NCI-H2196 treated with DMSO at 0.1 percent for 48 hours (cell line): Measurements from ENCODE around the gene GDPGP1.
"Not testable (repeated sequence)": the region's sequence is repeated elsewhere in the genome, so short reads cannot be mapped to it uniquely, and the experiment has no call there.

Source experiments
- DNase-seq: peaks from one replicate; lab custom pipeline; 2025; ENCODE audit not compliant: unreplicated experiment; lab: John Stamatoyannopoulos, UW

The GDPGP1 gene

DNA sequence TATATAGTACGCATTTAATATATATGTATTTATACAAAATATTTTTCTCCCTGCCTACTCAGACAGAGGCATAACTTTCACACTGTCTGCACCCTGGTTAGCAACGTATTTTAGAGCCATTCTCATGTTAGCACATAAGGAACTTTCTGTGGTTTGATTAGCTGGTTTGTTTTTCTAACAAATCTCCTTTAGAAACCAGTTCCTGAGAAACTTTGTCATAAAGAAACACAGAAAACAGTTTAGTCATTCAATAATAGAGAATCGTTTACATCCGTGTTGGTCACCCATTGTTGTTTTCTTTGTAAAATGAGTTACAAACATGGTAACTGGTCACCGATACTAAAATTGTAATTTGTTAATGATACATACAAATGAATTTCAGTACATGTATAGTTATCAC is 25.5 kb downstream of the GDPGP1 start:
- DNase-seq, result no peak

DNA sequence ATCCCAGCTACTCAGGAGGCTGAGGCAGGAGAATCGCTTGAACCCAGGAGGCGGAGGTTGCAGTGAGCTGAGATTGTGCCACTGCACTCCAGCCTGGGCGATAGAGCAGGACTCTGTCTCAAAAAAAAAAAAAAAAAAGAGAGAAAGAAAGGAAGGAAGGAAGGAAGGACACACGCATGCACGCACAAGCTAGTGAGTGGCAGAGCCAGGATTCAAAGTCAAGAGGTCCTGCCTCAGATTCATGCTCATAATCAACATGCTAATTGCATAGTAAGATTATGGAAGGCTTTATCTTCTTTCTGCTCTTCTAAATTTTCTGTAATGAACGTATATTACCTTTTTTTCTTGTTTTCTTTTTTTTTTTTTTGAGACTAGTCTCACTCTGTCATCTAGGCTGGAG is 26.7 kb downstream of the GDPGP1 start:
- not testable (repeated sequence) for DNase-seq

DNA sequence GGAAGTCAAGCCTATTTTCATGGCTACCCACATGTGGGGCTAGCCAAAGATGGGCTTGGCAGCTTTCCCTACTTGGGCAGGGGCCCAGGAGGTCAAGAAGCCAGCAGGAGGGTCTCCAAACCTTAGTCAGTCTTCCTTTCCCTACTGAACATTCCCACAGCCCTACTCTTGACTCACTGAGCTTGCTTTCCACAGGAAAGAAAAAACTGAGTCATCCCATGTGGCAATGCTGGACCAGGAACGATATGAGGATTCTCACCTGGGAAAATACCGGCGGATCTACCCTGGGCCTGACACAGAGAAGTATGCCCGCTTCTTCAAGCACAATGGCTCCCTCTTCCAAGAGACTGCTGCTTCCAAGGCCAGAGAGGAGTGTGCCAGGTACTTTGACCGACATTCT is 27.8 kb downstream of the GDPGP1 start:
- DNase-seq, result no peak

DNA sequence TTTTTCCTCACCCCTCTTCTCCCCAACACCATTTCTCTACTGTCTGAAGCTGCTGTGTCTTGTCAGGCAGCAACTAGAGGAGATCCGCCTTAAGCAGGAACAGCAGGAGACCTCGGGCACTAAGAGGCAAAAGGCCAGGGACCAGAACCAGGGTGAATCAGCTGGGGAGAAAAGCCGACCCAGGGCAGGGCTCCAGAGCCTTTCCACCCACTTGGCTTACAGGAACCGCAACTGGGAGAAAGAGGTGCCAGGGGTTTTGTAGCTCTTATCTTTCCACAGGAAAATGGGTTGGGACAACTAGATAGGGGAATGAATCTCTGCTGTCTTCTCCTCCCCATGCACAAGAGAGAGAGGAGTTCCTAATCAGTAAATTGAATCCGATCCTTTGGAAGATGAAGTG is 28.4 kb downstream of the GDPGP1 start:
- no peak for DNase-seq

DNA sequence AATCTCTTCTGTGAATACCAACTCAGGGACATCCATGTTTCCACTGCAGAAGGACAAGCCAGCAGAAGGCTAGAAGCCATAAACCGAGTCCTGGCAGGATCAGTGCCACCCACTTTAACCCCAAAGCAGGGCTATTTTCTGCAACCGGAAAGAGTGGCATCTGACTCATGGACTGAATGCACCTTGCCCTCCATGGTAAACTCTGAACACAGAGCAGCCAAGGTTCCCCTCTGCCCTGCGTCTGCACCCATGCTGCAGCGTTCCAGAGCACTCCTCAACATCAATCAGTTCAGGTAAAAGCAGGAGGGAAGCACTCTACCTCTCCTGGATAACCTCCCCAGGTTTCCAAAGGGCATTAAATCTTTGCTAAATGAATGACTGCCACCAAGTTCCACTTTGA is 30.7 kb downstream of the GDPGP1 start:
- no peak for DNase-seq

DNA sequence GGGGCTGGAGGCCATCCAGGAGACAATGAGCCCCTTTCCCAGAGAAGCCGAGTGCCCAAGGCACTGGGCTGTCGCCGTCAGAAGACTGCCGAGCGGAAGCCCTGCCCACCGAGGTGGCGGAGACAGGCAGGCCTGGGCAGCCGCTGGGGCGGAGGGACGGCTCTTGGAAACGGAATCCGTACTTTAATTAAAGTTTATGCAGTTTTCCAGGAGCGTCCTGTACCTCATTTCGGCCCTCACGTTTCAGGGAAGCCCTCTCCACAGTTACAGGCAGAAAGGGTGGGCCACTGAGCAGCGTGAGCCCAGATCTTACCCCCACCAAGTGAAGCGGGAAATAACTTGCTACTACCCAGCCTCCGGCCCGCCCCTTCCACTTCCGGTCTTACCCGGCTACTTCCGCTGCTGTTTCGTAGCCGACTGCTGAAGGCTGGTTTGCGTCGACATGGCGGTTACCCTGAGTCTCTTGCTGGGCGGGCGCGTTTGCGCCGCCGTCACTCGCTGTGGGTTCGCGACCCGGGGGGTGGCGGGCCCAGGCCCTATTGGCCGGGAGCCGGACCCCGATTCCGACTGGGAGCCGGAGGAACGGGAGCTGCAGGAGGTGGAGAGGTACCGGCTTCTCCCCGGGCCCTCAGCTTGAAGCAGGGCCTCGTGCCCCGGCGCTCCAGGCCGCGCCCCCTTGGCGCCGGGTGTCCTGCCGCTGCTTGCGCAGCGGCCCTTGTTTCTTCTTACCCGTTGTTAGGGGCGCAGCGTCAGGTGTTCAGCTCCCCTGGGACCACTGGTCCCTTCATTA is 31.5 kb downstream of the GDPGP1 start, which contains the start of gene NGRN:
NGRN (plus strand) TSS at position 402 of the 790 bp plus-strand sequence; CDS start at position 443, 41 bp downstream.
- peak; percentile 36 for DNase-seq

DNA sequence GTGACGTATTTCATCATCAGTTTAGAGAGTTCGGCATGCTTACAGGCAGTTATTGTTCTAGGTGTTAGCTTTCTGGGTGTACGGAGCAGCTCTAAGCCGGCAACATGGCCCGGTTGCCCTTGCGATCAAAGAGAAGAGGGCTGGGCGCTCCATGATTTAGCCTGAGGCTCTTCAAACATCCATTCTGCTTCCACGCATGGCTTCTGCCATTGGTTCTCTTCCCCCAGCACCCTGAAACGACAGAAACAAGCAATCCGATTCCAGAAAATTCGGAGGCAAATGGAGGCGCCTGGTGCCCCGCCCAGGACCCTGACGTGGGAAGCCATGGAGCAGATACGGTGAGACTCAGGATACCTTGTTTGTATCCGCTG is 32.0 kb downstream of the GDPGP1 start:
- DNase-seq, result no peak

DNA sequence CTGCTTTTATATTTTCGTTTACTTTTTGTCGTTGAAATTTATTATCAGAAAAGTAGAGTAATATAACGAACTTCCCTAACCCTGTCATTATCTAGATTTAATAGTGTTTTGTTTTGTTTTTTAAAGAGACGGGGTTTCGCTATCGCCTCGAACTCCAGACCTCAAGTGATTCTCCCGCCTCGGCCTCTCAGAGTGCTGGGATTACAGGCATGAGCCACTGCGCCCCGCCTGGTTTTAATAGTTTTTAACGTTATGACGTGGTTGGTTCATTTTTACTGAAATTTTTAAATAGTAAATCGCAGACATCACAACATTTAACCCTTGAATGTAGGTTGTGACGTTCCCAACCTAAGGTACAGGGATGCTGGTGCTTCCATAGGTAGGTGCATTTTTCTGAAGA is 32.5 kb downstream of the GDPGP1 start:
- no peak for DNase-seq

DNA sequence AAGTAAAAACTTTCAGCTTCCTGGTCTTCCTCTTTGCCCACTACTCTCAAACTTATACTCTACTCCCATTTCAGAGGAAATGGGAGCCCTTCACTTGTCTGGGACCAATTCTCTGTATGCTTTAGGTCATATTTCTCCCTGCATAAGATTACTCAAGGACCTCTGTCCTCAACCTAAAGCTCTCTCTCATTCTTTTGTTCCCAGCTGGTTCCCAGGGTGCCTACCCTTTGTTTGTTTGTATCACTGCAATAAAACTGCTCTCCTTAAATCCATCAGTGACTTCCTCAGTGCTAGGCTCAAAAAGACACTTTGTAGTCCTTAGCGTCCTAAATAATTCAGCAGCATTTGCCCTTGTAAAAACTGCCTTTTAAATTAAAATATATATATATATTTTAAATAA is 34.4 kb downstream of the GDPGP1 start:
- DNase-seq, result no peak

DNA sequence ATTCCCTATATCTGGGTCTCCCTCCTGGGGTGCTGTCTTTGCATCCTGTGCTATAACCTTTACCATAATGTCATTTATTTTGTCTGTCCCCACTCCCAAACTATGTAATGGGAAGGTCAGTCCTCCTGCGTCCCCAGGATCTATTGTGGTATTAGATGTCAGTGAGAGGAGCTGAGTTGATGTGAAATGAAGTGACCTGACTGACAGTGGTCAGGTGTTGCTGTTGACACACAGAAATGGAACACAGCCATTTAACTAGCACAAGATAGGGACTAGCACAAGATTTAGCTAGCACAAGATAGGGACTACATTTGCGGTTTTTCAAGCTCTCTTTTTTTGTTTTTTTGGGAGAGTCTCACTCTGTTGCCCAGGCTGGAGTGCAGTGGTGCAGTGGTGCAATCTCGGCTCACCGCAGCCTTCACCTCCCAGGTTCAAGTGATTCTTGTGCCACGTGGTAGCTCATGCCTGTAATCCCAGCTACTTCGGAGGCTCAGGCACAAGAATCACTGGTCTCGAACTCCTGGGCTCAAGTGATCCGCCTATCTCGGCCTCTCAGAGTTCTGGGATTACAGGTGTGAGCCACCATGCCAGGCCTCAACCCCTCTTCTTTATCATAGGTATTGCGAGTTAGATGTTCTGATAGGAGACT is 36.6 kb downstream of the GDPGP1 start:
- no peak for DNase-seq

DNA sequence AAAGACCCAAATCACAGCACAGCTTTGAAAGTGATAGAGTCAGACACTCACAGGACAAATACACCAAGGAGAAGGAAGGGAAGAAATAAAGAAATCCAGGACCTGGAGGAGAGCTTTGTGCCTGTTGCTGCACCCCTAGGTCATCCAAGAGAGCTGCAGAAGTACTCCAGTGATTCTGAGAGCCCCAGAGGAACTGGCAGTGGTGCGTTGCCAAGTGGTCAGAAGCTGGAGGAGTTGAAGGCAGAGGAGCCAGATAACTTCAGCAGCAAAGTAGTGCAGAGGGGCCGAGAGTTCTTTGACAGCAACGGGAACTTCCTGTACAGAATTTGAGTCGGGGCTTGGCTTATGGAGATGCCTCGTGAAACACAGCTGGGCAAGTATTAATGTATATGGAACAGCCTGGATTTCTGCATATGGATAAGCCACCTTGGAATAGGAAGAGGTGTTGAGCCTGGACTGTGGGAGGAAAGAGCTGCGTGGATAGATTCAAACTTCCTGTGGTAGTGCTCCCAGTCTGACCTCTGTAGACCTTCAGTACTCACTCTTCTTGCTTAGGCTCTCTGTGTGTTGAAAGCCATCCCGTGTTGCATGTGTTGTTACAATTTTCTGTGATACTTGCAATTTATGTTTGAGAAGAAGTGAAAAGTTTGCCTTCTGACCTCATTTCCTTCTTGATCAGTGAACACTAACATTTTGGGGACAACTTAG is 37.6 kb downstream of the GDPGP1 start:
- DNase-seq, result no peak

DNA sequence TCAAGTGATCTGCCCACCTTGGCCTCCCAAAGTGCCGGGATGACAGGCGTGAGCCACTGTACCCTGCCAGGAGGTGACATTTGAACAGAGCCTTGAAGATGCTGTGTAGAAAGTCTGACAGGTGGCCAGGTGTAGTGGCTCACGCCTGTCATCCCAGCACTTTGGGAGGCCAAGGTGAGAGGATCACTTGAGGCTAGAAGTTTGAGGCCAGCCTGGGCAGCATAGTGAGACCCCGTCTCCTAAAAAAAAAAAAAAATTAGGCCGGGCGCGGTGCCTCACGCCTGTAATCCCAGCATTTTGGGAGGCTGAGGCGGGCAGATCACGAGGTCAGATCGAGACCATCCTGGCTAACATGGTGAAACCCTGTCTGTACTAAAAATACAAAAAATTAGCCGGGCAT is 44.5 kb downstream of the GDPGP1 start:
- not testable (repeated sequence) for DNase-seq

DNA sequence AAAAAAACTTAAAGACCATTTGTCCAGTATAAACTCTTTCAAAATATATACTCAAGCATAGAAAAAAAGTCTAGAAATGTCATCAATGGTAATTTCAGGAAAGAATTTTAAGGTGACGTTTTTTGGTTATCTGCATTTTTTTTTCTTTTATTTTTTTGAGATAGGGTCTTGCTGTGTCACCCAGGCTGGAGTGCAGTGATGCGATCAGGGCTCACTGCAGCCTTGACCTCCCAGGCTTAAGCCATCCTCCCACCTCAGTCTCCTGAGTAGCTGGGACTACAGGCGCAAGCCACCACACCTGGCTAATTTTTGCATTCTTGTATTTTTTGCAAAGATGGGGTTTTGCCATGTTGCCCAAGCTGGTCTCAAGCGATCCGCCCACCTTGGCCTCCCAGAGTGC is 46.7 kb downstream of the GDPGP1 start:
- not testable (repeated sequence) for DNase-seq

DNA sequence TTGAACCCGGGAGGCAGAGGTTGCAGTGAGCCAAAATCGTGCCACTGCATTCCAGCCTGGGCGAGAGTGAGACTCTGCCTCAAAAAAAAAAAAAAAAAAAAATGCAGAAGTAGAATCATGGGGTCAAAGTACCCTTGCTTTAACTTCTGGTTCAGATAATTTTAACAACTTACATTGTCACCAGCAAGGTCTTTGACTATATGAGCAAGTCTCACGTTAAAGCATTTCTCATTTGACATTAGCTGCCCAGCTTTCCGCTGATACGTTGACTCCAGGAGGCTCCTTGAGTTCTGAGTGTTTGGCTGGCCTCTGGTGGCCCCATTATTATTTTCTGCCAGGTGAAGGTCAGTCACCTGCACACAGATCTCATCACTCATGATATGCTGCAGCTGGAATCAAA is 47.6 kb downstream of the GDPGP1 start:
- DNase-seq, result not testable (repeated sequence)

DNA sequence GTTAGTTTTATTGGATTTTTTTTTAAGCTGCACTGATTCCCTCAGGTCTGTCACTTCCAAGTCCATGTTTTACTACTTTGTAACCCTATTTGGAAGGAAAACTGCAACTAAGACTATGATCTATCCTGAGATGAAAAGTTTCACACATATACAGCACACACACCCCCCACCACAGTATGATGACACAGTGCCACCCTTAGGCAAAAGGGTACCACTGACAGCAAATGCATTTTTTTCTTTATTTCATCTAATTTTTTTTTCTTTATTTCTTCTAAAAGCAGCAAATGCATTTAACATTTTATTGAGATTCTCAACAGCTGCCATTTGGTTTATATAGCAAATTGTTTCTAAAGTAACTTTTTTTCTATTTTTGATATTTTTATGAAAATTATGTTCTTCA is 52.7 kb downstream of the GDPGP1 start:
- DNase-seq, result no peak

DNA sequence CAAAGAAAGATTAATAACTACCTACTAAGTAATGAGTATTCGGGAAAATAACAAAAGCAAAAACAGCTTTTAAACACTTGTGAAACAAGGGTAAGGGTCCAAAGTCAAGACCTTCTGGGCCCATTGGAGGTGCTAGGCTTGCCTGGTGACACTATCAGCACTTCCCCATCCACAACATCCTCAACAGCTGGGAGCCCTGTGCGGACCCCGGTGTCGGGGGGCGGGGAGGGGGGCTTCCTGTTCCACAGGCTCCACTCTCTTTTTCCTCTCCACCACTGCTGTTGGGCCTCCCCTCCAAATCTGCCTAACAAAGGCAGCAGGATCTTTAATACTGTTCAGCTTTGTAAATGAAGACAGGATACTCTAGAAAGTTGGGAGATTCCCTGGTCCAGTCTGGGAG is 53.1 kb downstream of the GDPGP1 start:
- no peak for DNase-seq

DNA sequence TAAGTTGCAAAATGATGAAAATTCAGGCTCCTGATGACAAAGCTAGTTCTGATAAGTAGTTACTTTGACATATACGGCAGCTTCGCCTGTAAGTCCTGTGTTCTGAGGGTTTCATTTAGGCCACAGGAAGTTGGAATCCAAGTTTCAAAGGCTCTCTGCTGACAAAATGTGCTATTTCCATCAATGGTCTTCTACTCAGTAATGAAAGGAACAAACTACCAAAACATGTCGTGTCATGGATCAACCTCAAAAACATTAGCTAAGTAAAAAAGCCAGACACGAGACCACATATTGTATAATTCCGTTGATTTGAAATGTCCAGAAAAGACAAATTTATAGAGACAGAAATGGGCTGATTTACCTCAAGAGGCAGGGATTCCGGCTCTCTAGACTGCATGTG is 53.9 kb downstream of the GDPGP1 start:
- DNase-seq, result no peak

DNA sequence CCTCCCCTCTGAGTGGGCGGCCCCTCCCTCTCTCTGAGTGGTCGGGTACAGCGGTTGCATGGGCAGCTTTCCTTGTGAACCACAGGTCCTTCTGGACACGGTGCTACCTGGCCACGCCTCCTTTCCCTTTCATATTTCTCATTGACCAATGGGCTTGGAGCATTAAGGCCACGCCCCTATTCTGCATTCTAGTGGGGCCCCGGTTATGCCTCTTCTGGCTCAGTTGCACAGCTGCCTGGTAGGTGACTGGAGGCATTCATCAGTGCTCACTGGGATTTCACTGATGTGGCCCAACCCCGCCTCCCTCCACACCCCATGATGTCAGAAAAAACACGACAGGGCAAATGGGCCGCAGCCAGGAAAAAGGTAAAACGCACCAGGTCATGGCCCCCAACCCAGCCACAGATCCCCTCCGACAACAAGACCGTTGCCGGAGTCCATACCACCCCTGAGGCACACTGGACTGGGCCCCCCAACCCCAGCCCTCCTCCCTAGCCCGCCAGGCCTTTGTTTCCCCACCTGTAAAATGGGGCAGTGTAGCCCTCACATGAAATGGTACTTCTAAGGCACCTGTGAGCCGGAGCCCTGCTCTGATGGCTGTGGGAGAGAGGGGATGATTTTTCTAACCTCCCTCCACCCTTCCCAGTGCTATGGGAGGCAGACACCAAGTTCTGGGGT is 57.8 kb downstream of the GDPGP1 start:
- DNase-seq, result peak; percentile 39

DNA sequence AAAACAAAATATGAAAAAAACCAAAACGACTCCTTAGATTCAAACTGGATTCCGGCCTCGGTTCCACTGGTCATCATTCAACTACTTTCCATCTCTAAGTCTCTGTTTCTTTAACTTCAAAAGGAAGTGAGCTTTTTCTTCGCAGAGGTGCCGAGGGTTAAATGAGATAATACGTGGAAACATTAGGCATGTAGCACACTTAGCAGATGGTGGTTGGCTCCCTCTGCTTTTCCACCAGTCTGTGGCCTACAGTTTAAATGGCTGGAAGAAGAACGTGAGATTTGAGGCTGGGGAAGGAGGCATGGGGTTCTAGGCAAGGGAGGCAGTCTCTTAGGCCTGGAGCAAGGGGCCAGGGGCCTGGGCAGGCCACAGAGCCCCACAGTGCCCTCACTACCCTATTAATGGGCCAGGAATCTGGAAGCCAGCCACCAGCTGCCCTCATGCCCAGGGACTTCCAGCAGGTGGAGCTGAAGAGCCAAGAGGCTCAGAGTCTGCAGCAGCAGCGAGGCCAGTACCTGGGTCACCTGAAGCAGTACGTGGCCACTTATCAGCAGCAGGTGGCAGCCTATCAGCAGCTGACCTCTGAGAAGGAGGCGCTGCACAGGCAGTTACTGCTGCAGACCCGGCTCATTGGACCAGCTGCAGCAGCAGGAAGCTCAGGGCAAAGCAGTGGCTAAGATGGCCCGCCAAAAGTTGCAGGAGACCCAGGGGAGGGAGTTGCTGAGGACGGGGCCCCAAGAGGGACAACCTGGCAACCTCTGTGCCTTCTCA is 59.2 kb downstream of the GDPGP1 start:
- peak; percentile 80 for DNase-seq

DNA sequence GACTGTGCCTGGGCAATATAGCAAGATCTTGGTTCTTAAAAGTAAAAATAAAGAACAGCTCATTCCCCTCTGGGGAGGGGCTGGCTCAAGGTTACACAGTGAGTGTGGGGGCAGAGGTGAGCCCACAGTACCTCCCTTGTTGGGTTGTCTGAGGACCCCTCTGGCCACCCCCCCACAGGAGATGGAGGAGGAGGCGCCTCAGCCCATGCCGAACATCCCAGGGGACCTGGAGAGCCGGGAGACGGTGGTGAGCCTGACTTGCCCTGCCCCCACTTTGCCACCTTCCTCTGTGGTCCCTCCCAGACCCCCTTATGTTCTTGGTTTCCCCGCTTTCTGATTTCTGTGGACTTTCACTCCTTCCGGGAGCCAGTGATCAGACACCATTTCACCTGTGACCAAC is 60.1 kb downstream of the GDPGP1 start:
- no peak for DNase-seq
